Thoracic aorta (tissue), 2 donors: ENCODE results near the gene IRF8. TPM values are rescaled to one million over a fixed set of nuclear protein-coding genes. Genes with fewer than 3 reads are reported as not detected.

Experiments used
- ATAC-seq: fragments of 150-250 bp; one replicate; pipeline ENCODE4 v1.8.0; 2017; ENCODE audit warnings: low read depth; ENCODE audit not compliant: insufficient number of reproducible peaks, low FRiP score
- DNase-seq: peaks from one replicate; pipeline ENCODE4 v3.0.0-alpha.2; 2020; ENCODE audit warnings: low spot score
- H3K27ac ChIP-seq, 2 donors: fragments of 200-600 bp; sonication (generic); 1 replicate in 1 of 2; 2 replicates in 1 of 2; pipeline ENCODE4 v1.5.1; 2016; ENCODE audit warnings: mild to moderate bottlenecking in 2 of 2, moderate library complexity in 2 of 2
- H3K27me3 ChIP-seq: fragments of 200-600 bp; sonication (generic); replicated peaks from 2 replicates; pipeline ENCODE4 v1.6.0; 2016; ENCODE audit warnings: mild to moderate bottlenecking; ENCODE audit not compliant: insufficient read depth
- H3K36me3 ChIP-seq: fragments of 200-600 bp; sonication (generic); one replicate; pipeline ENCODE4 v1.5.1; 2016
- H3K4me1 ChIP-seq, 2 donors: fragments of 200-600 bp; sonication (generic); 1 replicate in 1 of 2; 2 replicates in 1 of 2; pipeline versions ENCODE4 v1.5.1 to v1.6.0; 2016; ENCODE audit warnings: low read depth in 2 of 2, mild to moderate bottlenecking in 1 of 2; ENCODE audit not compliant: control insufficient read depth in 1 of 2
- H3K4me3 ChIP-seq: fragments of 200-600 bp; sonication (generic); 2 replicates; pipeline ENCODE4 v1.5.1; 2016; ENCODE audit warnings: mild to moderate bottlenecking
- H3K9me3 ChIP-seq: fragments of 200-600 bp; sonication (generic); 2 replicates; pipeline ENCODE4 v1.5.1; 2016
- CTCF ChIP-seq: fragments of 200-600 bp; sonication (generic); IDR thresholded peaks from one replicate; pipeline ENCODE4 v1.5.1; 2019; ENCODE audit warnings: antibody characterized with exemption
- total RNA-seq, 2 donors: library from RNA; depleted of rRNA; stranded (reverse); fragments of >200 nt; gene quantifications; one replicate each; pipeline versions ENCODE4 v1.1.0 to v1.2.3, GENCODE V29; 2016

Gene IRF8
- total RNA-seq, 2 donors from 2014 or later: 27.0 to 28.8 TPM

GRCh38 chr16:85950136-85950918 lies 51.4 kb downstream of the IRF8 start:
- DNase-seq: no peak
- TF ChIP-seq CTCF: no peak
- H3K27ac ChIP-seq: no peak overlapping the region
- no peaks in the 10 kb centered on the region for H3K9me3 ChIP-seq
- ATAC-seq: no peak
- no peaks in the 10 kb centered on the region for H3K36me3 ChIP-seq
- H3K4me3 ChIP-seq: no peak overlapping the region
- H3K27me3 ChIP-seq: no peaks in the 10 kb centered on the region
- no peaks in the 10 kb centered on the region for H3K4me1 ChIP-seq

- DNase-seq (no peak), ATAC-seq (no peak)
- H3K27me3 ChIP-seq: no peaks in the 10 kb centered on the region
- H3K36me3 ChIP-seq: no peaks in the 10 kb centered on the region
- no peak overlapping the region for H3K27ac ChIP-seq
- no peak overlapping the region for H3K4me3 ChIP-seq
- H3K9me3 ChIP-seq: no peaks in the 10 kb centered on the region
- TF ChIP-seq CTCF: no peak
- no peaks in the 10 kb centered on the region for H3K4me1 ChIP-seq
Observed at GRCh38 chr16:85952197-85952596, 53.2 kb downstream of the IRF8 start.

- Histone ChIP-seq H3K4me1 (no peaks in the 10 kb centered on the region), H3K27me3 (no peaks in the 10 kb centered on the region), H3K27ac (no peak overlapping the region), H3K4me3 (no peak overlapping the region), H3K9me3 (no peaks in the 10 kb centered on the region), H3K36me3 (no peaks in the 10 kb centered on the region)
- TF ChIP-seq CTCF: no peak
- no peak for DNase-seq
- ATAC-seq: no peak
Observed at GRCh38 chr16:85952811-85953210, 53.8 kb downstream of the IRF8 start.

GRCh38 chr16:85954927-85955519 lies 56.1 kb downstream of the IRF8 start:
- H3K36me3 ChIP-seq: no peaks in the 10 kb centered on the region
- no peaks in the 10 kb centered on the region for H3K27me3 ChIP-seq
- ATAC-seq (no peak), DNase-seq (no peak)
- H3K27ac ChIP-seq: no peak overlapping the region
- no peaks in the 10 kb centered on the region for H3K4me1 ChIP-seq
- TF ChIP-seq CTCF: no peak
- H3K4me3 ChIP-seq: no peak overlapping the region
- no peaks in the 10 kb centered on the region for H3K9me3 ChIP-seq

- Histone ChIP-seq H3K27me3 (no peaks in the 10 kb centered on the region), H3K27ac (no peak overlapping the region), H3K36me3 (no peaks in the 10 kb centered on the region), H3K4me3 (no peak overlapping the region), H3K4me1 (no peaks in the 10 kb centered on the region), H3K9me3 (no peaks in the 10 kb centered on the region)
- ATAC-seq (no peak), DNase-seq (no peak)
- TF ChIP-seq CTCF: no peak
Observed at GRCh38 chr16:85955566-85955965, 56.6 kb downstream of the IRF8 start.
